ENCODE data around the gene TBX1.
"Not testable (repeated sequence)": the region's sequence is repeated elsewhere in the genome, so short reads cannot be mapped to it uniquely, and the experiment has no call there.

The TBX1 gene

GRCh38 chr22:19719488-19720021 lies 41.0 kb upstream of the TBX1 start:
- no peaks in the 10 kb centered on the region for H3K36me3 Mint-ChIP-seq
- peaks cover 9% of the 10 kb centered on the region for H3K4me1 Mint-ChIP-seq
- no peak for ATAC-seq (ENCODE audit: low read depth)
- H3K9me3 Mint-ChIP-seq: no peaks in the 10 kb centered on the region
- peak overlapping the region; percentile 73 for H3K4me3 Mint-ChIP-seq
- H3K27me3 Mint-ChIP-seq: peaks cover 32% of the 10 kb centered on the region
- H3K27ac Mint-ChIP-seq: no peak overlapping the region
- no peak for DNase-seq (ENCODE audit: low spot score in 2 of 2)

- H3K27me3 Mint-ChIP-seq: peaks cover 40% of the 10 kb centered on the region
- H3K27ac Mint-ChIP-seq: no peak overlapping the region
- peaks cover 16% of the 10 kb centered on the region for H3K4me1 Mint-ChIP-seq
- no peak for ATAC-seq (ENCODE audit: low read depth)
- H3K36me3 Mint-ChIP-seq: peaks cover 3% of the 10 kb centered on the region
- DNase-seq (ENCODE audit: low spot score in 2 of 2): no peak
- no peaks in the 10 kb centered on the region for H3K9me3 Mint-ChIP-seq
- H3K4me3 Mint-ChIP-seq: no peak overlapping the region
Observed at GRCh38 chr22:19720150-19720827, 40.3 kb upstream of the TBX1 start.

GRCh38 chr22:19720999-19721329 lies 39.6 kb upstream of the TBX1 start:
- ATAC-seq (ENCODE audit: low read depth) (no peak), DNase-seq (ENCODE audit: low spot score in 2 of 2) (no peak)
- peaks cover 44% of the 10 kb centered on the region for H3K27me3 Mint-ChIP-seq
- no peak overlapping the region for H3K4me3 Mint-ChIP-seq
- peaks cover 5% of the 10 kb centered on the region for H3K36me3 Mint-ChIP-seq
- H3K4me1 Mint-ChIP-seq: peaks cover 19% of the 10 kb centered on the region
- no peaks in the 10 kb centered on the region for H3K9me3 Mint-ChIP-seq
- H3K27ac Mint-ChIP-seq: no peak overlapping the region

GRCh38 chr22:19721330-19722177 lies 39.0 kb upstream of the TBX1 start:
- Mint-ChIP-seq H3K36me3 (peaks cover 5% of the 10 kb centered on the region), H3K4me1 (peaks cover 19% of the 10 kb centered on the region), H3K4me3 (no peak overlapping the region), H3K9me3 (no peaks in the 10 kb centered on the region), H3K27ac (no peak overlapping the region), H3K27me3 (peaks cover 47% of the 10 kb centered on the region)
- no peak for ATAC-seq (ENCODE audit: low read depth)
- DNase-seq (ENCODE audit: low spot score in 2 of 2): no peak

- no peaks in the 10 kb centered on the region for H3K9me3 Mint-ChIP-seq
- no peak overlapping the region for H3K27ac Mint-ChIP-seq
- peaks cover 19% of the 10 kb centered on the region for H3K4me1 Mint-ChIP-seq
- no peak for ATAC-seq (ENCODE audit: low read depth)
- peaks cover 5% of the 10 kb centered on the region for H3K36me3 Mint-ChIP-seq
- H3K4me3 Mint-ChIP-seq: no peak overlapping the region
- peaks cover 52% of the 10 kb centered on the region for H3K27me3 Mint-ChIP-seq
- DNase-seq (ENCODE audit: low spot score in 2 of 2): no peak
Observed at GRCh38 chr22:19722178-19722981, 38.2 kb upstream of the TBX1 start.

GRCh38 chr22:19722982-19723231 lies 37.7 kb upstream of the TBX1 start:
- H3K27me3 Mint-ChIP-seq: peaks cover 54% of the 10 kb centered on the region
- H3K36me3 Mint-ChIP-seq: peaks cover 5% of the 10 kb centered on the region
- no peaks in the 10 kb centered on the region for H3K9me3 Mint-ChIP-seq
- no peak overlapping the region for H3K4me3 Mint-ChIP-seq
- DNase-seq (ENCODE audit: low spot score in 2 of 2): no peak
- no peak overlapping the region for H3K27ac Mint-ChIP-seq
- peaks cover 16% of the 10 kb centered on the region for H3K4me1 Mint-ChIP-seq
- ATAC-seq (ENCODE audit: low read depth): no peak

GRCh38 chr22:19723232-19723982 lies 37.2 kb upstream of the TBX1 start, which contains the start of gene GP1BB:
TSS of gene GP1BB (plus strand) at chr22:19723539. CDS start at chr22:19723570, 31 bp downstream.
- Mint-ChIP-seq H3K4me3 (peak within 1 kb of the TSS; percentile 55), H3K27ac (no peak within 1 kb of the TSS), H3K4me1 (peaks cover 16% of the 10 kb centered on the region), H3K27me3 (peaks cover 57% of the 10 kb centered on the region), H3K36me3 (peaks cover 5% of the 10 kb centered on the region), H3K9me3 (no peaks in the 10 kb centered on the region)
- ATAC-seq (ENCODE audit: low read depth) (peak; percentile 70), DNase-seq (ENCODE audit: low spot score in 2 of 2) (no peak)

- no peaks in the 10 kb centered on the region for H3K9me3 Mint-ChIP-seq
- ATAC-seq (ENCODE audit: low read depth) (peak; percentile 60), DNase-seq (ENCODE audit: low spot score in 2 of 2) (no peak)
- peak overlapping the region; percentile 61 for H3K4me3 Mint-ChIP-seq
- H3K27me3 Mint-ChIP-seq: peaks cover 57% of the 10 kb centered on the region
- H3K27ac Mint-ChIP-seq: no peak overlapping the region
- peaks cover 16% of the 10 kb centered on the region for H3K4me1 Mint-ChIP-seq
- peaks cover 5% of the 10 kb centered on the region for H3K36me3 Mint-ChIP-seq
Observed at GRCh38 chr22:19723983-19724827, 36.4 kb upstream of the TBX1 start.

GRCh38 chr22:19724927-19725661 lies 35.5 kb upstream of the TBX1 start:
- no peak for ATAC-seq (ENCODE audit: low read depth)
- no peak overlapping the region for H3K27ac Mint-ChIP-seq
- no peak for DNase-seq (ENCODE audit: low spot score in 2 of 2)
- H3K4me1 Mint-ChIP-seq: peaks cover 16% of the 10 kb centered on the region
- H3K9me3 Mint-ChIP-seq: no peaks in the 10 kb centered on the region
- peaks cover 5% of the 10 kb centered on the region for H3K36me3 Mint-ChIP-seq
- H3K4me3 Mint-ChIP-seq: peak overlapping the region; percentile 61
- peaks cover 49% of the 10 kb centered on the region for H3K27me3 Mint-ChIP-seq

- not testable (repeated sequence) for H3K9me3 Mint-ChIP-seq; H3K4me3 Mint-ChIP-seq; DNase-seq (ENCODE audit: low spot score in 2 of 2); ATAC-seq (ENCODE audit: low read depth); H3K36me3 Mint-ChIP-seq; H3K27ac Mint-ChIP-seq
- Mint-ChIP-seq H3K27me3 (peaks cover 42% of the 10 kb centered on the region), H3K4me1 (peaks cover 19% of the 10 kb centered on the region)
Observed at GRCh38 chr22:19726064-19726788, 34.4 kb upstream of the TBX1 start.

GRCh38 chr22:19727310-19728150 lies 33.0 kb upstream of the TBX1 start:
- Mint-ChIP-seq H3K4me1 (peaks cover 19% of the 10 kb centered on the region), H3K27me3 (peaks cover 38% of the 10 kb centered on the region), H3K9me3 (no peaks in the 10 kb centered on the region), H3K4me3 (no peak overlapping the region), H3K27ac (no peak overlapping the region), H3K36me3 (peaks cover 5% of the 10 kb centered on the region)
- ATAC-seq (ENCODE audit: low read depth) (no peak), DNase-seq (ENCODE audit: low spot score in 2 of 2) (no peak)

All from memory B cell (primary cell).